Measurements from ENCODE around the gene NQO2. TPM values are rescaled to one million over a fixed set of nuclear protein-coding genes. Genes with fewer than 3 reads are reported as not detected.

NQO2 gene
- total RNA-seq, 1 donor from 2014 or later = 19.1 TPM

GRCh38 chr6:3013901-3014674, 14.4 kb downstream of the NQO2 start:
- peaks cover 48% of the 10 kb centered on the region for H3K36me3 Mint-ChIP-seq

GRCh38 chr6:3014675-3015066, 15.0 kb downstream of the NQO2 start:
- Mint-ChIP-seq H3K27ac (no peak overlapping the region), H3K9me3 (peaks cover 16% of the 10 kb centered on the region), H3K4me3 (no peak overlapping the region), H3K4me1 (ENCODE audit: unreplicated experiment) (no peaks in the 10 kb centered on the region), H3K36me3 (peaks cover 49% of the 10 kb centered on the region), H3K27me3 (no peaks in the 10 kb centered on the region)
- TF ChIP-seq CTCF (conservative IDR thresholded peaks at IDR 0.05) = no peak
- no peak for DNase-seq (ENCODE audit: extremely low spot score, unreplicated experiment)

More at GRCh38 chr6:3013901-3014674, 14.4 kb downstream of the NQO2 start:
- H3K27ac Mint-ChIP-seq = no peak overlapping the region
- no peaks in the 10 kb centered on the region for H3K4me1 Mint-ChIP-seq (ENCODE audit: unreplicated experiment)
- H3K4me3 Mint-ChIP-seq = no peak overlapping the region
- peaks cover 16% of the 10 kb centered on the region for H3K9me3 Mint-ChIP-seq
- DNase-seq (ENCODE audit: extremely low spot score, unreplicated experiment) = no peak
- no peak for TF ChIP-seq CTCF (conservative IDR thresholded peaks at IDR 0.05)
- no peaks in the 10 kb centered on the region for H3K27me3 Mint-ChIP-seq

DNA sequence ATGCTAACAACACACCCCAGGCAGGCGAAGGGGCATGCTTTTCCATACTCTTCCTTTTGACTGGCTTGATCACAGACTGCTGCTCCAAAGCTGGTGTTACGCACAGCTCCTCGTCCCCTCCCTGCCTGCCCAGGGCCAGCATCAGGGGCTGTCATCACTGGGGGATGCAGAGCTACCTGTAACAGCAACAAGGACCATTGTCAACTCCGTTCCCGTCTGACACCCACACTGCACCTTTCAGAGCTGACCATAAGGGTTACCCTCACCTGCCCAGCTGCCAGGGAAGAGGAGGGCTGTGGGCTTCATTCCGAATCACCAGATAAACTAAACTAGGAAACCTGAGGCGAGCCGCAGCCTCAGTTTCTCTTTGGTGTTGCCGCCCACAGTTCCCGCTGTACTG, 15.4 kb downstream of the NQO2 start:
- H3K4me3 Mint-ChIP-seq = no peak overlapping the region
- no peaks in the 10 kb centered on the region for H3K27me3 Mint-ChIP-seq
- no peak for TF ChIP-seq CTCF (conservative IDR thresholded peaks at IDR 0.05)
- no peak for DNase-seq (ENCODE audit: extremely low spot score, unreplicated experiment)
- peaks cover 16% of the 10 kb centered on the region for H3K9me3 Mint-ChIP-seq
- H3K36me3 Mint-ChIP-seq = peaks cover 50% of the 10 kb centered on the region
- no peaks in the 10 kb centered on the region for H3K4me1 Mint-ChIP-seq (ENCODE audit: unreplicated experiment)
- H3K27ac Mint-ChIP-seq = no peak overlapping the region

- DNase-seq (ENCODE audit: extremely low spot score, unreplicated experiment) = peak; percentile 54
- no peak overlapping the region for H3K4me3 Mint-ChIP-seq
- peaks cover 12% of the 10 kb centered on the region for H3K9me3 Mint-ChIP-seq
- H3K27ac Mint-ChIP-seq = no peak overlapping the region
- no peak for TF ChIP-seq CTCF (conservative IDR thresholded peaks at IDR 0.05)
- peaks cover 40% of the 10 kb centered on the region for H3K36me3 Mint-ChIP-seq
- H3K27me3 Mint-ChIP-seq = no peaks in the 10 kb centered on the region
- no peaks in the 10 kb centered on the region for H3K4me1 Mint-ChIP-seq (ENCODE audit: unreplicated experiment)
Measured at GRCh38 chr6:3016473-3017280, 17.0 kb downstream of the NQO2 start.

- Mint-ChIP-seq H3K9me3 (peaks cover 5% of the 10 kb centered on the region), H3K36me3 (peaks cover 34% of the 10 kb centered on the region), H3K4me1 (ENCODE audit: unreplicated experiment) (no peaks in the 10 kb centered on the region), H3K27me3 (no peaks in the 10 kb centered on the region), H3K27ac (no peak overlapping the region), H3K4me3 (no peak overlapping the region)
- DNase-seq (ENCODE audit: extremely low spot score, unreplicated experiment) = no peak
- no peak for TF ChIP-seq CTCF (conservative IDR thresholded peaks at IDR 0.05)
Measured at GRCh38 chr6:3017304-3017703, 17.6 kb downstream of the NQO2 start.

All from type B pancreatic cell (in vitro differentiated cells).